K562 (cell line): Measurements from ENCODE around the gene AKT1. TPM values are rescaled to one million over a fixed set of nuclear protein-coding genes. Genes with fewer than 3 reads are reported as not detected.
A peak's percentile ranks its signal among the peaks of the same experiment; 100 is the strongest.

Source experiments
- ATAC-seq: fragments of 200-7000 bp; cut with Tn5 transposase; 3 replicates; pipeline ENCODE4 v1.9.1; 2020; ENCODE audit warnings: moderate library complexity
- BruUV-seq: library from RNA; stranded (reverse); fragments of 400-500 nt; replicated peaks from 2 replicates; lab custom pipeline; 2021; lab: Mats Ljungman, UMichigan
- CTCF ChIA-PET: fragments of 300-600 bp; formaldehyde crosslinking; extraction: SDS; loops from one replicate; lab custom pipeline; 2021; ENCODE audit warnings: low intra/inter-chr PET ratio; lab: Yijun Ruan, JAX
- POLR2A ChIA-PET: fragments of 300-600, 350-650 bp; sonication (Branson Sonifier 250); formaldehyde crosslinking; extraction: SDS; loops from one replicate; lab custom pipeline; 2021; ENCODE audit warnings: antibody characterized with exemption, inconsistent platforms; lab: Yijun Ruan, JAX
- DNase-seq, 4 experiments: peaks; one replicate each; pipeline versions ENCODE4 v3.0.0 to v3.0.0-alpha.2; 2011 to 2018; ENCODE audit warnings: low spot score in 3 of 4, mixed read lengths in 3 of 4; ENCODE audit errors: extremely low read depth in 1 of 4
- FAIRE-seq: peaks from 2 replicates; lab custom pipeline; 2011; peaks lifted over from hg19 to GRCh38; lab: Jason Lieb, UNC
- H2AFZ ChIP-seq: 2 replicates; pipeline ENCODE4 v1.6.0; 2011; ENCODE audit warnings: low read depth, low read length, control low read depth, inconsistent platforms
- H3K27ac ChIP-seq: fragments of 200-600 bp; 3 replicates; pipeline ENCODE4 v1.8.0; 2011; ENCODE audit warnings: low read depth, mild to moderate bottlenecking, control low read depth, inconsistent platforms, low read length, moderate library complexity, mixed read lengths; ENCODE audit errors: extremely low read depth
- H3K27me3 ChIP-seq, 2 experiments: fragments of 300-600 bp in 1 of 2; 2 replicates in 1 of 2; 3 replicates in 1 of 2; pipeline versions ENCODE4 v1.6.0 to v1.8.0; 2011; ENCODE audit warnings: inconsistent platforms in 2 of 2, low read length in 2 of 2, mild to moderate bottlenecking in 1 of 2, mixed read lengths in 1 of 2, moderate library complexity in 1 of 2; ENCODE audit not compliant: control insufficient read depth in 2 of 2, insufficient read depth in 2 of 2
- H3K36me3 ChIP-seq: fragments of 300-600 bp; 3 replicates; pipeline ENCODE4 v1.8.0; 2011; ENCODE audit warnings: mild to moderate bottlenecking, low read length, inconsistent platforms; ENCODE audit not compliant: control insufficient read depth, insufficient read depth
- H3K4me1 ChIP-seq, 2 experiments: fragments of 200-600 bp in 1 of 2; replicated peaks in 1 of 2; 2 replicates in 1 of 2; 3 replicates in 1 of 2; pipeline versions ENCODE4 v1.5.1 to v1.8.0; 2011; ENCODE audit warnings: inconsistent platforms in 2 of 2, low read length in 2 of 2, mild to moderate bottlenecking in 1 of 2, mixed read lengths in 1 of 2, moderate library complexity in 1 of 2; ENCODE audit not compliant: control insufficient read depth in 2 of 2, insufficient read depth in 2 of 2
- H3K4me2 ChIP-seq: 2 replicates; pipeline ENCODE4 v1.6.1; 2011; ENCODE audit warnings: low read length, control low read depth, inconsistent platforms, mixed read lengths; ENCODE audit not compliant: insufficient read depth
- H3K4me3 ChIP-seq: fragments of 200-600 bp; sonication (generic), shearing (Covaris generic); 2 replicates; pipeline ENCODE4 v1.5.1; 2016; ENCODE audit warnings: control low read depth, inconsistent platforms
- H3K79me2 ChIP-seq: fragments of 200-600 bp; 3 replicates; pipeline ENCODE4 v1.8.0; 2011; ENCODE audit warnings: low read length, inconsistent platforms; ENCODE audit not compliant: control insufficient read depth, insufficient read depth
- H3K9ac ChIP-seq, 2 experiments: 2 replicates each; pipeline versions ENCODE4 v1.6.0 to v1.6.1; 2011; ENCODE audit warnings: low read depth in 2 of 2, low read length in 2 of 2, control low read depth in 1 of 2, inconsistent platforms in 1 of 2, mild to moderate bottlenecking in 1 of 2, mixed read lengths in 1 of 2; ENCODE audit not compliant: insufficient read depth in 1 of 2
- H3K9me1 ChIP-seq: one replicate; pipeline ENCODE4 v1.6.0; 2011; ENCODE audit warnings: inconsistent platforms, mild to moderate bottlenecking, low read length, moderate library complexity; ENCODE audit not compliant: control insufficient read depth, insufficient read depth
- H3K9me3 ChIP-seq: replicated peaks from 2 replicates; pipeline ENCODE4 v1.5.1; 2011; ENCODE audit warnings: low read depth, low read length, inconsistent platforms; ENCODE audit not compliant: control insufficient read depth, insufficient read depth
- H4K20me1 ChIP-seq: replicated peaks from 2 replicates; pipeline ENCODE4 v1.6.1; 2011; ENCODE audit warnings: low read length, inconsistent platforms, mixed read lengths; ENCODE audit not compliant: control insufficient read depth, insufficient read depth
- ARHGAP35 ChIP-seq: fragments of 450-650 bp; IDR thresholded peaks from 2 replicates; pipeline ENCODE4 v1.6.1; 2018; ENCODE audit not compliant: partially characterized antibody
- CBFA2T3 ChIP-seq: fragments of 450-650 bp; IDR thresholded peaks from 2 replicates; pipeline ENCODE4 v1.6.1; 2017
- HNRNPK ChIP-seq: fragments of 200-400 bp; formaldehyde crosslinking; IDR thresholded peaks from one replicate; pipeline ENCODE4 v1.6.1; 2018; ENCODE audit warnings: mild to moderate bottlenecking, low read depth, low read length; ENCODE audit not compliant: poor library complexity, severe bottlenecking
- MCM7 ChIP-seq, 2 experiments: fragments of 450-650 bp; IDR thresholded peaks; 2 replicates each; pipeline ENCODE4 v1.6.1; 2016 to 2018
- NR1H2 ChIP-seq: sonication (generic); formaldehyde crosslinking; IDR thresholded peaks from 2 replicates; pipeline ENCODE4 v1.4.0; 2020; ENCODE audit warnings: mild to moderate bottlenecking, missing genetic modification reagents
- NR2F6 ChIP-seq: fragments of 450-650 bp; formaldehyde crosslinking; IDR thresholded peaks from 2 replicates; pipeline ENCODE4 v1.4.0; 2020; ENCODE audit warnings: mild to moderate bottlenecking
- POLR2G ChIP-seq: fragments of 200-400 bp; formaldehyde crosslinking; IDR thresholded peaks from 2 replicates; pipeline ENCODE4 v1.6.1; 2017; ENCODE audit warnings: low read depth, mild to moderate bottlenecking, antibody characterized with exemption, low read length, moderate library complexity
- RAD21 ChIP-seq, 2 experiments: fragments of 250-450 bp in 1 of 2; fragments of 450-650 bp in 1 of 2; sonication (Bioruptor Pico) in 1 of 2; formaldehyde crosslinking in 1 of 2; IDR thresholded peaks in 1 of 2; conservative IDR thresholded peaks in 1 of 2; 2 replicates each; pipeline versions ENCODE4 v1.4.0 to v1.8.0; 2020 to 2022; ENCODE audit warnings: mild to moderate bottlenecking in 2 of 2, moderate library complexity in 1 of 2
- SRSF9 ChIP-seq: fragments of 200-400 bp; formaldehyde crosslinking; IDR thresholded peaks from 2 replicates; pipeline ENCODE4 v1.6.1; 2017; ENCODE audit warnings: low read depth, low read length, borderline replicate concordance
- TCF7 ChIP-seq: sonication (generic); IDR thresholded peaks from 2 replicates; pipeline ENCODE4 v1.6.1; 2016; ENCODE audit warnings: antibody characterized with exemption, borderline replicate concordance
- ZNF146 ChIP-seq: IDR thresholded peaks from one replicate; pipeline ENCODE4 v1.6.1; 2018; ENCODE audit warnings: missing compliant biosample characterization; ENCODE audit not compliant: unreplicated experiment
- ZNF41 ChIP-seq: fragments of 250-450 bp; sonication (Bioruptor Pico); conservative IDR thresholded peaks from 2 replicates; pipeline ENCODE4 v1.4.0; 2020; ENCODE audit warnings: mild to moderate bottlenecking
- WGBS: fragments of 100-300 bp; shearing (Covaris generic); methylation state at CpG from one replicate; pipeline ENCODE4 v1.1.6; 2016; ENCODE audit warnings: low coverage, mixed read lengths; ENCODE audit not compliant: insufficient coverage; ENCODE audit errors: missing lambda C conversion rate; 5-methylcytosine and 5-hydroxymethylcytosine counted together
- in situ Hi-C: fragments of 300-500 bp; cut with MboI; formaldehyde crosslinking; loops from 4 replicates; pipeline ENCODE4 v1.15.0; 2018; ENCODE audit warnings: inconsistent platforms, mixed read lengths
- intact Hi-C: fragments of 100-400 bp; cut with micrococcal nuclease; formaldehyde crosslinking; loops from 2 replicates; pipeline ENCODE4 v1.14.2; 2022
- polyA plus RNA-seq, 8 experiments: library from polyadenylated mRNA; depleted of rRNA in 4 of 8; stranded (reverse) in 5 of 8; unstranded in 3 of 8; fragments of >200 nt; fragmentation: Nextera tagmentation in 2 of 8; fragmentation: Illumina TruSeq in 1 of 8; extraction: Ambion mirVana in 2 of 8; extraction: Trizol in 1 of 8; gene quantifications; 2 replicates each; pipeline versions ENCODE4 v1.2.1 to v1.2.3, GENCODE V29; 2011 to 2014; ENCODE audit warnings: inconsistent platforms in 1 of 8, missing spikeins in 1 of 8
- total RNA-seq, 7 experiments: library from RNA; depleted of rRNA in 6 of 7; stranded (reverse); fragments of >200 nt in 6 of 7; fragmentation: Illumina TruSeq in 2 of 7; extraction: Trizol in 2 of 7; gene quantifications; 2 replicates each; pipeline versions ENCODE4 v1.2.1 to v1.2.3, GENCODE V29; 2011 to 2021; ENCODE audit warnings: low replicate concordance in 1 of 7

The AKT1 gene
- total and polyA plus RNA-seq, 9 of the 15 experiments (the other 6 are each of a cell fraction or from before 2014, with no cell fraction given), result 0.49 to 132 (median 75.1) TPM

GRCh38 chr14:104803280-104803911, 7.8 kb upstream of the AKT1 start:
- ATAC-seq (no peak), DNase-seq (no peak), FAIRE-seq (no peak)
- Histone ChIP-seq H3K9me1 (no peaks in the 10 kb centered on the region), H3K27ac (no peak overlapping the region; the same call in 1 of the 3 replicates), H3K9ac (peak overlapping the region in 1 of 2 experiments; percentile 78; a peak in 2 of 4 replicates), H3K9me3 (no peaks in the 10 kb centered on the region), H3K4me1 (peaks cover 47 to 79% of the 10 kb centered on the region in 2 experiments), H3K36me3 (peaks cover 6% of the 10 kb centered on the region; the same call in 1 of the 3 replicates), H3K4me3 (no peak overlapping the region), H3K79me2 (peaks cover 28% of the 10 kb centered on the region), H4K20me1 (no peaks in the 10 kb centered on the region), H3K27me3 (no peaks in the 10 kb centered on the region), H2AFZ (no peak overlapping the region), H3K4me2 (no peak overlapping the region)
- CTCF ChIA-PET, result no interaction called here
- WGBS, result 68% methylated on average over 12 of the region's 19 CpGs
- intact Hi-C loops (no loop called here), in situ Hi-C loops (no loop called here)
- TF ChIP-seq POLR2G (0 out of 2 replicates have a peak, but pooled peaks have one; percentile 10), NR1H2 (CRISPR knock-in tag) (no peak)
- POLR2A ChIA-PET, result no interaction called here
- TSS peak; percentile 49 for BruUV-seq

DNA sequence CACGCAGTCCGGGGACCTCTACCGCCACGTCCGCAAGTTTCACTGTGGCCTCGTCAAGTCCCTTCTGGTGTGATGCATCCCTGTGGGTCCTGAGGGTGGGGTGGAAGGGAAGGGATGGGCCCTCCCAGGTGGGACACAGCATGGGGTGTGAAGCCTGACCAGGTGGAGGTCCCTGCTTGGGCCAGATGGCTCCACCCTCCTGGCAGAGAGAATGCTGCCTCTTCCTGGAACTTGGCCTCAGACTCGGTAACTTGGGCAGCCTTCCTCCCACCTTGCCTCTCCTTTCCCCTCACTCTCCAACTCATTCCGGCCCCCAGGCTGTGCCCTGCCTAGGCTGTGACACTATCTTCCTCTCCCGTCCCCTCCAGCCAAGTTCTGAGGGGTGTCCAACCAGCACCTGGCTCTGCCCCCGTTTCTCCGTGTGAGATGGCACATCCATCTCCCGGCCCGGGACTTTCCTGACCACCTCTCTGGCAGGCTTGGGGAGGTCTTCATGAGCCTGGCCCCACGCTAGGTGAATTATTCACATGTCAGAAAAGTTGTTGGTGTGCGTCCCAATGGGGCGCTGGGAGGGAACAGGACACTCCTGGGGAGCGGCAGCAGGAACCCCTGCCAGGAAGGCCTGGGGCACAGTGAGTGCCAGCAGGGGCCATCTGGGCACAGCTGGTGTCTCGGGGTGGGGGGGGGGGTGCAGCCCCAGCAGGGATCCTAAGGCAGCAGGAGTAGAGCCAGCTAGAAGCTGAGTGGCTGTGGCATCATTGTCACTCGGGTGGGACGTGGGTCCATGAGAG, 7.0 kb upstream of the AKT1 start:
- H3K9me1 ChIP-seq, result no peaks in the 10 kb centered on the region
- FAIRE-seq (no peak), ATAC-seq (no peak), DNase-seq (no peak)
- H3K9me3 ChIP-seq, result no peaks in the 10 kb centered on the region
- 84% methylated on average over 9 of the region's 20 CpGs for WGBS
- H3K36me3 ChIP-seq, result peaks cover 6% of the 10 kb centered on the region; the same call in 1 of the 3 replicates
- peak overlapping the region in 1 of 2 experiments; percentile 92; a peak in 2 of 4 replicates for H3K9ac ChIP-seq
- intact Hi-C loops, result no loop called here
- H3K4me2 ChIP-seq, result no peak overlapping the region
- peaks cover 28% of the 10 kb centered on the region for H3K79me2 ChIP-seq
- H2AFZ ChIP-seq, result no peak overlapping the region
- H3K4me3 ChIP-seq, result no peak overlapping the region
- H3K4me1 ChIP-seq, result peaks cover 55 to 85% of the 10 kb centered on the region in 2 experiments
- ChIA-PET POLR2A (no interaction called here), CTCF (no interaction called here)
- no peaks in the 10 kb centered on the region for H4K20me1 ChIP-seq
- H3K27me3 ChIP-seq, result no peaks in the 10 kb centered on the region
- no peak overlapping the region for H3K27ac ChIP-seq
- BruUV-seq, result no TSS peak
- in situ Hi-C loops, result no loop called here
- no peak for TF ChIP-seq MCM7 (IDR thresholded peaks at IDR 0.05)
- TF ChIP-seq NR2F6 (CRISPR knock-in tag), result no peak
- TF ChIP-seq ARHGAP35, result no peak
- TF ChIP-seq ZNF146 (CRISPR knock-in tag), result no peak
- TF ChIP-seq CBFA2T3, result no peak
- no peak for TF ChIP-seq TCF7
- no peak for TF ChIP-seq SRSF9
- no peak for TF ChIP-seq RAD21 (CRISPR knock-in tag; conservative IDR thresholded peaks at IDR 0.05 in 1 of 2, IDR thresholded peaks at IDR 0.05 in 1 of 2)
- TF ChIP-seq ZNF41 (CRISPR knock-in tag), result no peak
- TF ChIP-seq HNRNPK, result no peak
